ENCODE data around the gene SCTR.

Gene SCTR

DNA sequence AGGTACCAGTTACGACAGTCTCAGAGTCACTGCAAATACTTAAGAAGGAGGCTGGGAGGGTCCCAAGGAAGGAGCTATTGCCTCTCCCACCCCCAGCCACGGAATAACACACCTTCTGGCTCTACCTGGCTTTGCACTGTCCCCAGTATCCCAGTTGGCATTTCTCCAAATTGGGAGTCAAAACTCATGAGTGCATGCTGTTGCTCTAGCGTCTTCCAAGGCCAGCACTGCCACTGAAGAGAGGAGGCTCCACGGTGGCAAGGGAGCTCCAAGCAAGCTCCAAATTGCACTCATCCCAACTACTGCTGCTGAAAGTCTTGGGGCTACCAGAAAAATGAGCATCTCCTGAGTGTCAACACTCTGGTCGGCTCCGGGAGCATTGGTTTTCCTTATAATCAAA lies 1.6 kb downstream of the SCTR start:
- DNase-seq: no peak

DNA sequence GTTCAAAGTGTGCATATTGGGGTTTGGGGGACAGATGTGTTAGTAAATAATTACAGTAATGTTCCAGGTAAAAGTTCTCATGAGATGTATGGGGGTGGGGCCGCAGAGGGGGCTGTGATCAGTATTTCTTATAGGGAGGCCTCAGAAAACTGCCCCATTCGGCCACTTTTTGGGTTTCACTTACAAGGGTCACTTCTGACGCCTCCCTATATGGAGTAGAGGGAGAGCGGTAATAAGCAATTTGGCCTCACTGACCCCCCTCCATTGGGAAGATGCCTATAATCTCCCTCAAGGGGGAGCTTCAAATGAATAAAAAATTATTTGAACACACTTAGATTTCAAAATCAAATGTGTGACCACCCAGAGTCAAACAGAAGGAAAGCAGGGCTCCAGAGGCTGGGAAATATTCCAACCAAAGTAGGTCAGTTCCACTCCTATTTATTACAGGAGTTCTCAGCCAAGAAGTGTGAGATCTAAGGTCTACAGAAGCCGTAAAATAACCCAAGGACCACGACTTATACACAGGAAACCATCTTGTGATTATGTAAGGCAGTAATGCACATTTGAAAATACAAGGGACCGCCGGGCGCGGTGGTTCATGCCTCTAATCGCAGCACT lies 2.7 kb downstream of the SCTR start:
- no peak for DNase-seq

DNA sequence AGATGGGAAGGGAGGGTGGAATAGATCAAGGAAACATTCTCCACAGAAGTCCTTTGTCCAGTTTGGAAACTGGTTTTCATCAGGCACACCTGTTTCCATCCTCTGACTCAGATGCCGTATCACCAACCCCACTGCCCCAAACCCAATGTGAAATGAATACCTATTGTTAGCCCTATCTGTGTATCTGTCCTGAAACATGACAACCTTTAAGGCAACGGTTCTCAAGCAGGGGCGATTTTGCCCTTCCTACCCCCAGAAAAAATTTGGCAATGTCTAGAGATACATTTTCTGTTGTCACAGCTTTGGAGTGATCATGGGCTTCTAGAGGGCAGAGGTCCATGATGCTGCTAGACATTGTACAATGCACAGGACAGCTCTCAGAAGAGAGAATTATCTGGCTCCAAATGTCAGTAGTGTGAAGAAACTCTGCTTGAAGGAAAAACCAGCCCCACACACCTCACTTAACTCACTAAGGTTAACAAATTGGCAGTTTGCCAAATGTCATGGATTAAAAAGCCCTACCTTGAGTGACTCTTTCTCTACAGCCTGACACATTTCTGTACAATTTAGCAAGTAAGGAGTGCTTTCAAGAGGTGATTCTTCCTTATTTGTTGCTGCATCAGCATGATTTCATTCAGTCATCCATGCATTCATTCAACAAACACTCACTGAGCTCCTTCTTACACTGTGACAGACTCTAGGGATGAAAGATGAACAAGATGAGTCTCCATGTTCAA lies 3.4 kb downstream of the SCTR start:
- DNase-seq: no peak

DNA sequence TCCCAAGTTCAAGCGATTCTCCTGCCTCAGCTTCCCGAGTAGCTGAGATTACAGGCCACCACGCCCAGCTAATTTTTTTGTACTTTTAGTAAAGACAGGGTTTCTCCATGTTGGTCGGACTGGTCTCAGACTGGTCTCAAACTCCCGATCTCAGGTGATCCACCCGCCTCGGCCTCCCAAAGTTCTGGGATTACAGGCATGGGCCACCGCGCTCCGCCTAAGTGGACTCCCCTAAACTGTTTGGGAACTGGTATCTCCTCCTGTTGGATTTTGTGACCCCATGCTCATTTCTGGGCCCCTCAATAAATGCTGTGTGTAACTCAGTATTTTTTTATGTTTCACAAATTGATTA lies 5.2 kb downstream of the SCTR start:
- DNase-seq: no peak

DNA sequence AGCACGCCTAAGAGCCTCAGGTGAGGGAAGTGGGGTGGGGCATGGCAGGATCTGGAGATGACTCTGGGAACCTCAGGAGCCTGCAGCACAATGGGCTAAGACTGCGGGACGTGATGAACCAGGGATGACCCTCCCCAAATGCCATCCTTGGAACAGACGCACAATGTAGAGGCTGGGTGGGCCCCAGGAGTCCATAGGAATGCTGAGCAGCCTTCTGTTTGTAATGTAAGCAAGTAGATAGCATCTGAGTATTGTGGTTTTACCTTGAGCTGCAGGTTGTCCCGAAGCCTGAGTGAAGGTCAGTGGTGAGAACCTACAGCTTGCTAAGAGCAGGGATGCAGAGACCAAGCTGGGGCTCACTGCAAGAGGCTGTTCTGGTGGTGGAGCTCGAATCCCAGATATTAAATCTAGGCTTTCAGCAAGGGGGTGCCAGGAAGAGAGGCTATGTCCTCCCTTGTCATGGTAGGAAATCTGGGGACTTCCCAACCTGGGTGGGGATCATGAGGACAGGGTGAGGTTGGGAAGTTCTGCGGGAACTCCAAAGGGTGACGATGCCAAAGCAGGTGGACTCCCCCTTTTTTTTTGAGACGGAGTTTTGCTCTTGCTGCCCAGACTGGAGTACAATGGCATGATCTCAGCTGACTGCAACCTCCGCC lies 5.8 kb downstream of the SCTR start:
- DNase-seq: no peak

DNA sequence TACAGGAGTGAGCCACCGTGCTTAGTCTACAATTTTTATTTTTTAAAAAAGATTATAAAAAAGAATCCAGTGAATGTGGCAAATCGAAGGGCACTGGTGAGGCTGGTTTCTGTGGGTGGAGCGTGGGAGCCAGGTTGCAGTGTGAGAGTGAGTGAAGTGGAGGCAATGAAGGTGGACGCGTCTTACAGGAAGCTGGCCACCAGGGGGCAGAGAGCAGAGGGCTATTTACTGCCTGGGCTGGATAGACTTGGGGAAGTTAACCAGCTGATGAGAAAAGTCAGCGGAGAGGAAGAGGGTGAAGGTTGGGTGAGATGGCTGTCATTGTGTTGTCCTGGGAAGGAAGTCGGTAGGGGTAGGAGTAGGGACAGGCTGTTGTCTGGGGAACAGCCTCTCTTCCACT lies 6.8 kb downstream of the SCTR start:
- DNase-seq: no peak

DNA sequence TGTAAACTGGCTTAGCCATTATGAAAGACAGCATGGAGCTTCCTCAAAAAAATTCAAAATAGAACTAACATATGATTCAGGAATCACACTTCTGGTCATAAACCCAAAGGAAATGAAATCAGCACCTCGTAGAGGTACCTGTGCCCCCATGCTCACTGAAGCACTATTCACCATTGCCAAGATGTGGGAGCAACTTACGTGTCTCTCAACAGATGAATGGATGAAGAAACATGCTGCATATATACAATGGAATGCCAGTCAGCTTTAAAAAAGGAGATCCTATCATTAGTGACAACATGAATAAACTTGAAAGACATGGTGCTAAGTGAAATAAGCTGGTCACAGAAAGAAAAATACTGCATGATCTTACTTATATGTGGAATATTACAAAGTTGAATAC lies 8.2 kb downstream of the SCTR start:
- DNase-seq: no peak

DNA sequence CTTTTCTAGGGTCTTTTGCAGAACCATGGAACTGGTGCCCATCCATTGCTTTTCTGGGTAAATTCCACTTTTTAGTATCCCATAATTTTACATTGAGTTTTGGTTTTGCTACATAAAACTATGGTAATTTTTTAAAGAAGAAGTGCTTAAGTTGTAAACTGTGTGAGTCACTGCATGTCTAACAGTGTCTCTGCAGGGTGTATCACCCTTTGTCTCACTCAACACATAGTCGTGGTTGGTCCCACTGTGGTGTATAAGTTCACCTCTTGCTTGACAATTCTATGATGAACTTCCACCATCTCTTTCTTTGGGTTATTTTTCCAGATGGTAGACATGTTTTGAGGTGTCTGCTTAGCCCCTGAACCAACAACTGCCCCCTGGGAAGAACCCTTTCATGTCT lies 10.5 kb downstream of the SCTR start:
- no peak for DNase-seq

DNA sequence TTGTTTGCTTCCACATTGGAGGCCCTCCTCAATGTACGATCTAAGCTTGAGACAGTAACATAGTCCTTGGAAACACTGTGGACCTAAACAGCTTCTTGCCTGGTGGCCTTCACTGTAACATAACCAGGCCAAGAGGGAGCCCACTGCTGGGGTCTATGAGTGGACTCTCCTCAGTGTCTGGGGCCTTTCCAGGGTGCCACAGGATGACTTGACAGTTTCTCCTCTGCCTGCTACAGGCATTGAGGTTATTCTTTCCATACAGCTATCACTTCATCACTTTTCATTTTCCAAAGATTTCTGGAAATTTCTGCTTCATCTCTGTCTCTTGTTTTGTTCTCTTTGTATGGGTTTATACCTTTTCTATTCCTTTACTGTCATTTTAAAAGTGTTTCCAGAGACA lies 11.3 kb downstream of the SCTR start:
- DNase-seq: no peak

DNA sequence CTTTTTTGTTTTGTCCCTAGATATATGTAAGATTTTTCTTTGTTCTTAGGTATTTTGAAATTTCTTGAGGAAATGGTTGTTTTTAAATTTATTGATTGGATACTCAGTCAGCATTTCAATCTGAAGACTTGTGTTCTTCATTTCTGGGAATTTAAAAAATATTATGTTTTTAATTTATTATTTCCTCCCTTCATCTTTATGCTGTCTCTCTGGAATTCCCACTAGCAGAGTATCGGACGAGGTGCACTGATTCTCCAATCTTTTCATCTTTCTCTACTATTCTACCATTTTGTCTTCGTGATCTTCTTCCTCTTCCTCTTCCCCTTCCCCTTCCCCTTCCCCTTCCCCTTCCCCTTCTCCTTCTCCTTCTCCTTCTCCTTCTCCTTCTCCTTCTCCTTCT lies 12.3 kb downstream of the SCTR start:
- no peak for DNase-seq

DNA sequence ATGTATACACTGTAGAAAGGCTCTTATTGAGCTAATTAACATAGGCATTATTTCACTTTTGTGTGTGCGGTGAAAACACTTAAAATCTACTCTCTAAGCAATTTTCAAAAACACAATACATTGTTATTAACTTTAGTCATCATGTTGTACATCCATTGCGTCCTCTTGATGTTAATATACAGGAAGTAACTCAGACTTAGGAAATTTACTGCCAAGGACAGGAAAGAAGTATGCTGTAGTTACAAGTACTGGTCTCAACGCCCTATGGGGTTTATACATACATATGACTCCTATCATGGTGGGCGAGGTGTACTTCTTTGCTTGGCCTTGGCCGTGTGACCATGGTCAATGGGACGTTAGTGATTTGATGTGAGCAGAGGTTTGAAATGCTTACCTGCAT lies 15.5 kb downstream of the SCTR start:
- no peak for DNase-seq

DNA sequence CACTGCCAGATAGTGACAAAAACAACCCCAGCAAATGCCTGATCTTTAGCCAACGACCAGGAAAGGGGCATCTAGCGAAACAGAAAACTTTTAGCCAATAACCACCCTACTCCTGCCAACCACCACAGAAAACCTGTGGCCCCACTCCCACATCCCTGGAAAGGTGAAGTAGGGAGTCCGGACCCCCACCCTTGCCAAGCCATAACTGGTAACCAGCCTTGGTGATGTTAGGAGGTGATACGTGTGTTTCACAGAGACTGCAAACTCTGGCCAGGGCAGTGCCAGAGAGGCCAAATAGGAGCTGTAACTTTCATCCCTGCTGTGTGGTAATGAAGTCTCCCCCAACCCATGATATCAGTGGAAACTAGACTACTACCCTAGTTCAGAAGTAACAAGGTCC lies 27.6 kb downstream of the SCTR start:
- DNase-seq: no peak

DNA sequence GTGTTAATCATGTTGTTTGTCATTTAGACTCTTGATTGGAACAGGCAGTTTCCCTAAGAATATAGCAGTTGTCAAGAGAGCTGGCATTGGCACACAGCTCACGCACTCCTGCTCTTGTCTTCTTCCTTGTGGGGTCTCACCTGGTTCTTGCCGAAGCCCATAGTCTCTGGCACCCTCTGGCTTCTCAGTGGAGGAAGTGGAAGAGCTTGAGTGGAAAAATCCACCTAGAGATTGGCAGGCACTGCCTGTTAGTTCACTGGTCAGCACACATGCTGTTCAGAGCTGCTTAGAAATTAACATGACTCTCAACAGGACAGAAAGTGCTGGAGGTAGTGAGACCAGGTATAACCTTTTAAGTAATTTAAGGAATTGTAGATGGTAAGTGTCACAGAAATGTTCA lies 28.3 kb downstream of the SCTR start:
- no peak for DNase-seq

DNA sequence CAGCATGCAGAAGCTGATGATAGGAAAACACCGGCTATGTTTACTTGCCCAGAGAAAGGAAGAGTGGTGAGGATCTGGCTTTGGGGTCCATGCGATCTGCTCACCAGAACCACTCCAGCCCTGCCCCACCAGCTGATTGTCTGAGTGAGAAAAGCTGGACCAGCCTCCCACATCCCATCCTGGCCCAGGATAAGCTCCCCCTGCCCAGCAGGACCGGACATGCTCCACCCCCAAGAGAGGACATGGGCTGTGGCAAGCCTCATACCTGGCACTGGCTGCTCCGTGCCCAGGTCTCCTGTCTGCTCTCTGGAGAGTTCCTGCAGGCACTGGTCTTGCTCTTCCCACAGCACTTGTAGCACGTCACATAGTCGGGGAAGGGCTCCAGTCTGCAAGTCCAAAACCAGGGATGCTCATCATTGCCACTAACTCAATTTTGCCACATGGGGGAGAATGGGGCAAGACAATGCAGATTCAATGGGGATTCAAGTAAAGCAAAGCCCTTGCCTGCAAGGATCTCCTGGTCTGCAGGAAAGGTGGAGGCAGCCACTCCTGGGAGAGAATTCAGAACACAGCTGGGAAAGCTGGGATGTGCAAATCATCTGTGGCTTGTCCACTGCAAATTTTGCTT lies 30.0 kb downstream of the SCTR start:
- no peak for DNase-seq

DNA sequence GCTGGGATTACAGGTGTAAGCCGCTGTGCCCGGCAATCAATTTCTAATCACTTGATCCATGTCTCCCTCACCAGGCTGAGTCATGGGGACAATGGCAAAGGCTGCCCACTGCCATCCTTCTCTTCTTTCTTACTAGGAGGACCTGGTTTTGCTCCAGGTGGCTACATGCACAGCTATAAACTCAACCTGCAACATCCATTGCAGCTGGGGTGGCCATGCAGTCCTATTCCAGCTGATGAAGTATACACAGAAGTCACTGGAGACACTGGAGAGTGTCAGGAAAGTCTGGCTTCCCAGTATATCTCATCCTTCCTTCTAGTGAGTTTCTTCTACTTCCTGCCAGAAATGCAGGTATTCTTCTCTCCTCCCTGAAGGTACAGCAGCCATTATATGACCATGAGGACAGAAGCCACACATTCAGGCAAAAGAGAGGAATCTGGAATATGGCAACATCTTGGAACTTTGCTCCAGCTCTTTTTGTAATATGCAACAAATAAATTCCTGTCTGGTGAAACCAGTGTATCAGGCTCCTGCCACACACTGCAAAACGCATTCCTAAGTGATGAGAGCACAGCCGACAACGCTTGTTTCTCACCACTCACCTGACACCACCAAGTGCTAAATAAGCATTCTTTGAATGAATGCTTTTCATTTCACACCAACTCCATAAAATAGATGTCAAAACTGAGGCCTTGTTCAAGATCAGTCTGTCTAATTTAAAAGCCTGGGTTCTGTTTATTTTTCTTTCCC lies 32.3 kb downstream of the SCTR start:
- no peak for DNase-seq

DNA sequence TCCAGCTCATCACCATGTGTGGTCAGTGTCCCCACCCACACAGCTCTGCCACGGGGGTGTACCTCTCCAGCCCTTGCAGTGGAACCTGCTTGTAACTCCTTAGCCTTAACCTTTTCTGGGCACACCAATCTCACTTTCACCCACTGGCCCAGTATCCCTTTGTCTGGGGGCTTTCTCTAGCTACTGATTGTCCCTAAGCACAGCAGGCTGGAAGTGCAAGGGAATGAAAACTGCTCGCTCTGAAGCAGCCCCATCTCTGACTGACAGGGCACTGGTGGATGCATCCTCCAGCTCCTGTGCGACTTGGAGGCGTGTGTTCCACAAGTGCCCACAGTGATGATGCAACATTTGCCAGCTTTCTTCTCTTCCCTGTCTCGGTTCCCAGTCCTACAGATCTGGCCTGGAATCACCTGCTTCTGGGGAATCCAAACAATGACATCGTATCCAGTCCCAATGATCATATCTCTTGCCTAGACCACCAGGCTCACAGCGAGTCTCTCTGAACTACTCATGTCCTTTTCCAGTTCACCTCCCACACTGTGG lies 33.6 kb downstream of the SCTR start:
- no peak for DNase-seq

DNA sequence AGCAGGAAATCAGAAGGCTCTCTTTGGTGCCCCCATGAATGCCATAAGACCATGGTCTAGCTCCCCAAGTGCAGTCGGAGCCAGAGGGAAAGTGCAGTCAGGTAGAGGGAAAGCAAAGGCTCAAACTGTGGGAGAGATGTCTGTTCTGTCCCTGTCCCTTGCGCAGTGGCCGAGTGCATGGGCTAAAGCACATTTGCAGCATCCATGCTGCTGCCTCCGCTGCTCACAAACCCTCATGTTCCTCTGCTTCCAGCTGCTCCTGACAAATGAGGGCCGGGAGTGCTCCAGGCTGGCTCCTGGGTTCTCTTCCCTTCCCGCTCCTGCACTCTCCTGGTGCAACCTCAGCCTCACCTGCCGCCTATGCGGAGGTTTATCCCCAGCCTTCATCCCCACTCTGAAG lies 34.2 kb downstream of the SCTR start:
- DNase-seq: no peak

DNA sequence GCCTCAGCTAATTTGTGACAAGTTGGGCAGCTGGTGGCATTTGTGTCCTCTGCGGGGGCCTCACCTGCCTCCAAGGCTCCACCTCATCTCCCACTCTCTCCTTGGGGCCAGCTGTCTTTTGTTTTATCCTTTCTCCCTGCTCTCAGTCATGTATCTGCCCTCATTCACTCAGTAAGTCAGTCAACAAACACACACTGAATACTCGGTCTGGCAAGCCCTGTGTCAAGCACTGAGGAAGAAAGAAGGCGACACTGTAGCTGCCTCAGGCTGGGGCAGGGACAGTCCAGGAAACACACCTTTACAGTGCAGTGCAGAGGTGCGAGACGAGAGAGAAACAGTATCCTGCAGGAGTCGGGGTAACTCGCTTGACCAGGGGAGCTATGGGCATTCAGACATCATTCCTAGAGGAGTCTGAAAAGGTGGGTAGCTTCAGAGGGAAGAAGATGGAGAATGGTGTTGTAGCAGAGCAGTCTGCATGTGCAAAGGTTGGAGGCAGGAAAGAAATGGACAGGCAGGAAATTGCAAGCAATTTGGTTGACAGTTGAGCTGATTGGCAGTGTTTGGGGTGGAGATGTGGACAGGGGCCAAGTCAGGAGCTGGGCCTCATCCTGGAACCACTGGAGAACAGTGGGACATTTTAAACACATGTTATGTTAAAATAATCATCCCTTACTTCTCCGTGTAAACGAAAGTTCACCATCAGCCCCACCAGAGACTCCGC lies 34.9 kb downstream of the SCTR start:
- DNase-seq: no peak

DNA sequence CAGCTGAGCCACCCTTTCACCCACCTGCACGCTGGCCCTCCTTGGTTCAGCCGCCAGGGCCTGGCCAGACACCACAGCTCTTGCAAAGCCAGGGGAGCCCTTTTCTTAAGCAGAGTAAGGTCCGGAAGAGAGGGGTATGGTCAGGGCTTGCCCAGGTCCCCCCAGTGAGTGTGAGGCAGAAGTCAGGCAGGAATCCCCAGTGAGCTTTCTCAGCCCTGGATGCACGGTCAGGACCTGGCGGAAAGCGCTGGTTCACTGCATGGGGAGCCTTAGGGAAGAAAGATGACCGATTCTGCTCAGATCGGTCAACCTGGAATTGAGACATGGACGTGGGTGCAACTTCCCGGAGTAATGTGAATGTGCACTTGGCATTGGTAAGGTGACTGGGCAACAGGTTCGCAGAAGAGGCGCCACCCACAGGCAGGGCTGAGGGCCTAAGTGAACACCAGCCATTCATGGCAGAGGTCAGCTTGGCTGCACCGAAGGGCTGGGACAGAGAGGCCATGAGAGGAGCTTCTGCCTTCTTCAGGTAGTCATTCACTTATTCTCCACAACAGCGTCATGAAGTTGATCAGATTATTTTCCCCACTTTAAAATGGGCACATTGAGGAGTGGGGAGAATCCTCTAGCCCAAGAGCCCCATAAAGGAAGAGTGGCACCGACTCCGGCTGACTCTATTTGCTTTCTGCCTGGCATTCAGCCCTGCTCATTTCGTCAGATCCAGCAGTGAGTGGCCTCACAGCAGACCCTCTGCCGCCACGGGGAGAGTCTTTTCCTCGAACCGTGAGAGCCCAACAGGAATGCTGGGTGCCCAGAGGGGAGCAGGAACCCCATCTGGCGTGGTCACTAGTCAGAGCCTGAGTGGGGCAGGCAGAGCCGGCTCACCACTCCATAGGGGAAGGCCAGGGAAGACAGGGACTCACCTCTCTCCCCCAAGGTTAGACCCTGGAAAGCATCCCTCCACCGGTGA lies 35.8 kb downstream of the SCTR start:
- no peak for DNase-seq

DNA sequence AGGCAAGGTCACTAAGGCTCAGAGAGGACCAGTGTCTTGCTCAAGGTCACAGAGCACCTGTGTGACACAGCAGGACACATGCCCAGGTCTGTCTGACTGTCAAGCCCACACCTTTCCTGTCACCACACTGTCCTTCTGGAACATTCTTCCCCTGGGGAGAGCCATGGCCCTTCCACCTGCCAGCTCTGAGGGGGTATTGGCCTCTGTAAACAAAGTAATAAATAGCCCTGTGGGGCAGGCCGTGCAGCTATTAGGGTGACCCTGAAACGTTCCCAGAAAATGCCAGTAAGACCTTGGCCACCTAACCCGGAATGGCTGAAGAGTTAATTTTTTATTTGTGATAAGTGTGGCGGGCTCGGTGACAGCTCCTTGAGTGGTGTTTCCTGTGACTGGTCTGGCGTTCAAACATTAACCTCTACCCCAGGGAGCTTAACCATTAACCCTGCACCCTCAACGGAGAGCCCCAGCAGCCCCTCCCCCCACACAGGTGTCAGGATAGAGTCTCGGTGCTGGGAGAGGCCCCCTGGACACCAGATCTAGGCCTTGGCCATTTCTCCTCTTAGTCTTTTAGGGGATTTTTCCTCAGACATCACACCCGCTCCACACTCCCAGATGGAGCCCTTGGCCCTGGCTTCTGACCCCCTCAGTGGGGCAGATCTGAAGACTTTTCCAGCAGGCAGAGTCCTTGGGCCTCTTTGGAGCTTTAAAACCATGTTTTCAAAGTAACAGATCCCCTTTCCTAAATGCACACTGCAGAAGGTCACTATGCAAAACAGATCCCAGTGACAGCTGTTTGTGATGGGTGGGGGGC lies 36.6 kb downstream of the SCTR start:
- DNase-seq: no peak
